ENCODE data around the gene BHLHE40. TPM values are rescaled to one million over a fixed set of nuclear protein-coding genes. Genes with fewer than 3 reads are reported as not detected.

Gene BHLHE40
- total and polyA plus RNA-seq, 2 of the 8 experiments (the other 6 are each of a cell fraction or from before 2014, with no cell fraction given) = 1.5 to 2.2 TPM

DNA sequence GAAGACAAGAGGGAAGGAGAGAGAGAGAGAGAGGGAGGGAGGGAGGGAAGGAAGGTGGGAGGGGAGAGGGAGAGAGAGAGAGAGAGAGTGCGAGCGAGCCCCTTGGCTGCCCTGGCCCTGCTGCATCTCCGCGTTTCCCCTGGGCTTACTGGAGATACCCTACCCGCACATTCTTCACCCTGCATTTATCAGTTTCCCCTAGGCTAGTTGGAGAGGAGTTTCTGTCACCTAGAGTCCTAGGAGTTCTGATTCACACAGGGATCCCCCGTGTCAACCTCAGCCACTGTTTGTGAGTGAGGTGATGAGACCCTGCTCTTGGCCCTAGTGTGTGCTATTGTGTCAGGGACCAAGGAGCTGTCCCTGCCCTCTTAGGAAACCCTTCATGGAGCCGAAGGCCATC, 18.7 kb downstream of the BHLHE40 start:
- Histone ChIP-seq H2AK5ac (ENCODE audit: low read depth, low read length) (no peak overlapping the region), H2BK20ac (ENCODE audit: low read length) (no peak overlapping the region), H3K36me3 (ENCODE audit: control insufficient read depth in 2 of 4, insufficient read depth in 4 of 4, low read length in 3 of 4) (no peaks in the 10 kb centered on the region), H2BK12ac (ENCODE audit: low read depth, low read length) (no peak overlapping the region), H3K56ac (replicated peaks; ENCODE audit: insufficient read length, low read depth, low read length) (no peak overlapping the region), H3K14ac (ENCODE audit: insufficient read length) (no peak overlapping the region), H4K20me1 (replicated peaks in 1 of 2; ENCODE audit: control insufficient read depth in 1 of 2, insufficient read depth in 2 of 2, low read length in 2 of 2) (no peaks in the 10 kb centered on the region), H4K8ac (ENCODE audit: extremely low read depth, insufficient read depth, low read length) (no peak overlapping the region), H3K27ac (ENCODE audit: low read depth, low read length) (no peak overlapping the region), H3K4me1 (replicated peaks in 1 of 4; ENCODE audit: control insufficient read depth in 3 of 4, insufficient read depth in 4 of 4, low read length in 3 of 4) (peaks cover 0 to 3% (median 1%) of the 10 kb centered on the region in 4 experiments; a peak in 5 of 7 replicates), H2BK15ac (ENCODE audit: low read length) (no peak overlapping the region; the same call in 1 of the 2 replicates), H3K4me3 (ENCODE audit: extremely low read depth in 1 of 4, insufficient read depth in 2 of 4, low read depth in 3 of 4, low read length in 4 of 4) (no peak overlapping the region), H3K27me3 (replicated peaks in 1 of 4; ENCODE audit: control insufficient read depth in 3 of 4, extremely low read depth in 1 of 4, insufficient read depth in 3 of 4, low read length in 3 of 4) (no peaks in the 10 kb centered on the region; a peak in 1 of 7 replicates), H3K4me2 (ENCODE audit: insufficient read depth in 1 of 2, low read depth in 2 of 2, low read length in 2 of 2) (no peak overlapping the region), H2BK5ac (ENCODE audit: low read depth, low read length) (no peak overlapping the region), H3K9ac (replicated peaks in 1 of 4; ENCODE audit: extremely low read depth in 1 of 4, low read depth in 3 of 4, low read length in 3 of 4) (no peak overlapping the region; a peak in 1 of 7 replicates), H3K18ac (ENCODE audit: extremely low read depth, low read length) (no peak overlapping the region), H4K5ac (ENCODE audit: insufficient read length, low read depth, low read length) (no peak overlapping the region), H3K23ac (ENCODE audit: insufficient read length) (no peak overlapping the region), H2BK120ac (replicated peaks; ENCODE audit: low read depth, low read length) (no peak overlapping the region), H2AFZ (ENCODE audit: low read length) (0 out of 2 replicates have a peak overlapping the region, but pooled peaks have one; percentile 16), H3K23me2 (ENCODE audit: low read depth, low read length) (no peaks in the 10 kb centered on the region), H3K9me3 (ENCODE audit: insufficient read depth in 2 of 2, low read depth in 1 of 2, low read length in 1 of 2) (no peaks in the 10 kb centered on the region), H3K79me2 (ENCODE audit: control insufficient read depth in 1 of 2, insufficient read depth in 2 of 2, low read length in 2 of 2) (no peaks in the 10 kb centered on the region), H3K79me1 (ENCODE audit: low read depth, low read length) (no peaks in the 10 kb centered on the region), H4K91ac (replicated peaks; ENCODE audit: insufficient read length, low read length) (no peak overlapping the region), H3K4ac (replicated peaks; ENCODE audit: insufficient read length, low read depth, low read length) (no peak overlapping the region)
- no peak for FAIRE-seq
- no peak for DNase-seq (ENCODE audit: low read depth in 1 of 2, low spot score in 2 of 2)
- no peak for TF ChIP-seq TCF12 (IDR thresholded peaks at IDR 0.05; ENCODE audit: low read depth, low read length)
- no peak for TF ChIP-seq RNF2 (IDR thresholded peaks at IDR 0.05; ENCODE audit: borderline replicate concordance, low read depth, low read length, missing control alignments, poor library complexity, severe bottlenecking)
- no peak for TF ChIP-seq SIN3A (conservative IDR thresholded peaks at IDR 0.05 in 1 of 2, IDR thresholded peaks at IDR 0.05 in 1 of 2; ENCODE audit: low read depth in 1 of 2, low read length in 2 of 2)
- TF ChIP-seq CREB1 (IDR thresholded peaks at IDR 0.05) = no peak
- TF ChIP-seq HDAC6 (IDR thresholded peaks at IDR 0.05; ENCODE audit: low read depth, low read length) = no peak
- no peak for TF ChIP-seq SAP30 (IDR thresholded peaks at IDR 0.05; ENCODE audit: insufficient read depth, insufficient replicate concordance, low read length)
- no peak for TF ChIP-seq POLR2A (IDR thresholded peaks at IDR 0.05; ENCODE audit: control extremely low read depth in 1 of 2, low read depth in 2 of 2, low read length in 2 of 2)
- TF ChIP-seq YY1 (IDR thresholded peaks at IDR 0.05; ENCODE audit: low read depth, low read length) = no peak
- no peak for TF ChIP-seq EP300 (IDR thresholded peaks at IDR 0.05; ENCODE audit: borderline replicate concordance in 1 of 2, low read depth in 2 of 2, low read length in 2 of 2)
- no peak for TF ChIP-seq MAFK (IDR thresholded peaks at IDR 0.05; ENCODE audit: low read depth, low read length)
- no peak for TF ChIP-seq TBP (IDR thresholded peaks at IDR 0.05; ENCODE audit: low read depth, low read length)
- ChIA-PET CTCF (ENCODE audit: partially characterized antibody) (interaction anchor here (0.6 to 1.5 kb wide), 2 partner anchors 17 to 54 kb away, joined by 3 to 4 read pairs; no protein-coding TSS in a partner anchor), POLR2A (ENCODE audit: partially characterized antibody) (interaction anchor here (1.2 kb wide), 1 partner anchor 11 kb away, joined by 5 read pairs; no protein-coding TSS in a partner anchor)
- 77% methylated on average over 4 of the region's 7 CpGs; no CpG with 5 or more reads in 1 of the 2 experiments for WGBS, 2 experiments (ENCODE audit: extremely low coverage in 1 of 2, insufficient coverage in 1 of 2, insufficient read length in 1 of 2, insufficient replicate concordance in 2 of 2, low coverage in 1 of 2, low lambda C conversion rate in 2 of 2, missing lambda C conversion rate in 1 of 2)
